IMR-90 (cell line): Measurements from ENCODE around the gene DIAPH2. TPM values are rescaled to one million over a fixed set of nuclear protein-coding genes. Genes with fewer than 3 reads are reported as not detected.
A peak's percentile ranks its signal among the peaks of the same experiment; 100 is the strongest.

Experiments
- ATAC-seq: fragments of 200-7000 bp; cut with Tn5 transposase; 2 replicates; pipeline ENCODE4 v1.9.1; 2020; ENCODE audit warnings: low read depth, mild to moderate bottlenecking, moderate library complexity
- BruUV-seq: library from RNA; stranded (reverse); fragments of 400-500 nt; replicated peaks from 2 replicates; lab custom pipeline; 2021; lab: Mats Ljungman, UMichigan
- CTCF ChIA-PET: fragments of 300-600 bp; formaldehyde crosslinking; extraction: SDS; loops from one replicate; lab custom pipeline; 2021; ENCODE audit warnings: antibody characterized with exemption; lab: Yijun Ruan, JAX
- POLR2A ChIA-PET: fragments of 300-600 bp; sonication (Branson Sonifier 250); formaldehyde crosslinking; loops from one replicate; lab custom pipeline; 2022; ENCODE audit warnings: antibody characterized with exemption; ENCODE audit not compliant: unreplicated experiment; lab: Charles Lee
- DNase-seq: peaks from one replicate; pipeline ENCODE4 v3.0.0; 2013
- H2AFZ ChIP-seq: replicated peaks from 2 replicates; pipeline ENCODE3; 2013; ENCODE audit warnings: low read length, mild to moderate bottlenecking; ENCODE audit not compliant: poor library complexity
- H2AK5ac ChIP-seq: 2 replicates; pipeline ENCODE4 v1.6.1; 2013; ENCODE audit warnings: low read depth, low read length, inconsistent platforms
- H2AK9ac ChIP-seq: replicated peaks from 2 replicates; pipeline ENCODE3; 2013; ENCODE audit warnings: mild to moderate bottlenecking, low read depth, low read length, moderate library complexity; ENCODE audit not compliant: poor library complexity
- H2BK120ac ChIP-seq: 2 replicates; pipeline ENCODE4 v1.6.1; 2013; ENCODE audit warnings: low read depth, low read length, inconsistent platforms
- H2BK15ac ChIP-seq: 3 replicates; pipeline ENCODE4 v1.6.1; 2013; ENCODE audit warnings: low read depth, low read length, inconsistent platforms
- H2BK20ac ChIP-seq: 2 replicates; pipeline ENCODE4 v1.6.1; 2013; ENCODE audit warnings: low read depth, mild to moderate bottlenecking, inconsistent platforms, low read length, moderate library complexity
- H2BK5ac ChIP-seq: 2 replicates; pipeline ENCODE4 v1.6.1; 2013; ENCODE audit warnings: mild to moderate bottlenecking, low read depth, low read length, inconsistent platforms; ENCODE audit not compliant: poor library complexity, severe bottlenecking
- H3K14ac ChIP-seq: replicated peaks from 2 replicates; pipeline ENCODE4 v1.6.1; 2013; ENCODE audit warnings: low read depth, low read length, inconsistent platforms
- H3K18ac ChIP-seq: 2 replicates; pipeline ENCODE4 v1.6.1; 2013; ENCODE audit warnings: low read depth, low read length, control low read depth
- H3K23ac ChIP-seq: 2 replicates; pipeline ENCODE4 v1.6.1; 2013; ENCODE audit warnings: low read depth, low read length, inconsistent platforms
- H3K27ac ChIP-seq: 2 replicates; pipeline ENCODE4 v1.5.1; 2013; ENCODE audit warnings: mild to moderate bottlenecking, control low read depth, low read length; ENCODE audit not compliant: insufficient read depth
- H3K27me3 ChIP-seq: 2 replicates; pipeline ENCODE4 v1.6.1; 2013; ENCODE audit warnings: low read length; ENCODE audit not compliant: control insufficient read depth, insufficient read depth
- H3K36me3 ChIP-seq: 2 replicates; pipeline ENCODE4 v1.6.1; 2013; ENCODE audit warnings: low read length, mixed read lengths; ENCODE audit not compliant: control insufficient read depth, insufficient read depth
- H3K4ac ChIP-seq: 2 replicates; pipeline ENCODE4 v1.6.1; 2013; ENCODE audit warnings: low read depth, low read length, inconsistent platforms
- H3K4me1 ChIP-seq: 2 replicates; pipeline ENCODE4 v1.6.1; 2013; ENCODE audit warnings: low read length, mixed read lengths; ENCODE audit not compliant: control insufficient read depth, insufficient read depth
- H3K4me2 ChIP-seq: 2 replicates; pipeline ENCODE4 v1.6.1; 2013; ENCODE audit warnings: low read depth, mild to moderate bottlenecking, control low read depth, low read length, moderate library complexity
- H3K4me3 ChIP-seq: 2 replicates; pipeline ENCODE4 v1.5.1; 2013; ENCODE audit warnings: low read depth, mild to moderate bottlenecking, control low read depth, low read length, moderate library complexity; ENCODE audit not compliant: insufficient read depth
- H3K56ac ChIP-seq: 2 replicates; pipeline ENCODE4 v1.6.1; 2013; ENCODE audit warnings: low read length, inconsistent platforms; ENCODE audit not compliant: insufficient read depth; ENCODE audit errors: extremely low read depth
- H3K79me1 ChIP-seq, 2 experiments: 2 replicates each; pipeline ENCODE4 v1.6.1; 2013; ENCODE audit warnings: low read length in 2 of 2, inconsistent platforms in 1 of 2, low read depth in 1 of 2
- H3K9ac ChIP-seq: 2 replicates; pipeline ENCODE4 v1.6.1; 2013; ENCODE audit warnings: low read depth, low read length, control low read depth
- H3K9me1 ChIP-seq: 2 replicates; pipeline ENCODE4 v1.6.1; 2013; ENCODE audit warnings: low read length, inconsistent platforms; ENCODE audit not compliant: insufficient read depth
- H3K9me3 ChIP-seq: 2 replicates; pipeline ENCODE4 v1.6.1; 2013; ENCODE audit warnings: low read length; ENCODE audit not compliant: control insufficient read depth, insufficient read depth
- H4K20me1 ChIP-seq: 2 replicates; pipeline ENCODE4 v1.6.1; 2013; ENCODE audit warnings: low read length, inconsistent platforms; ENCODE audit not compliant: insufficient read depth
- H4K5ac ChIP-seq: 2 replicates; pipeline ENCODE4 v1.6.1; 2013; ENCODE audit warnings: mild to moderate bottlenecking, low read depth, low read length, control low read depth
- H4K8ac ChIP-seq, 2 experiments: 2 replicates each; pipeline ENCODE4 v1.6.1; 2013; ENCODE audit warnings: low read depth in 2 of 2, low read length in 2 of 2, control low read depth in 1 of 2, inconsistent platforms in 1 of 2
- H4K91ac ChIP-seq: 2 replicates; pipeline ENCODE4 v1.6.1; 2013; ENCODE audit warnings: low read depth, low read length, inconsistent platforms; ENCODE audit not compliant: insufficient read depth
- MAFK ChIP-seq: IDR thresholded peaks from 2 replicates; pipeline ENCODE4 v1.6.1; 2012; ENCODE audit warnings: low read depth, low read length, improper control_type of control experiment
- WGBS, 2 experiments: methylation state at CpG; one replicate each; pipeline versions ENCODE4 v1.1.5 to v1.1.7; 2013; ENCODE audit warnings: missing lambda C conversion rate in 2 of 2; ENCODE audit not compliant: insufficient read length in 1 of 2; ENCODE audit errors: extremely low coverage in 2 of 2; 5-methylcytosine and 5-hydroxymethylcytosine counted together
- dilution Hi-C: fragments of 300-500 bp; cut with HindIII; formaldehyde crosslinking; loops from one replicate; pipeline ENCODE4 v1.14.3; 2018; ENCODE audit warnings: low sequenced_read_pairs; ENCODE audit not compliant: unreplicated experiment
- in situ Hi-C: fragments of 300-500 bp; cut with MboI; formaldehyde crosslinking; loops from 3 replicates; pipeline ENCODE4 v1.14.3; 2019; ENCODE audit warnings: low sequenced_read_pairs, inconsistent platforms, mixed read lengths
- intact Hi-C: fragments of 100-400 bp; cut with micrococcal nuclease; formaldehyde crosslinking; loops from 2 replicates; pipeline ENCODE4 v1.10.0; 2022
- polyA plus RNA-seq, 3 experiments: library from polyadenylated mRNA; depleted of rRNA; stranded (reverse); fragments of >200 nt; gene quantifications; 2 replicates each; pipeline ENCODE4 v1.2.3, GENCODE V29; 2012; ENCODE audit warnings: low replicate concordance in 1 of 3
- total RNA-seq: library from RNA; depleted of rRNA; stranded (reverse); fragments of >200 nt; gene quantifications from 2 replicates; pipeline ENCODE4 v1.2.3, GENCODE V29; 2012
- TF ChIP-seq, protein P1 (sequence below): conservative IDR thresholded peaks from 2 replicates; pipeline ENCODE4 v1.5.1; 2012; ENCODE audit warnings: mild to moderate bottlenecking, low read depth, low read length, improper control_type of control experiment

Gene DIAPH2
- total and polyA plus RNA-seq, 2 of the 4 experiments (the other 2 are of a cell fraction): 3.6 to 19.9 TPM

DNA sequence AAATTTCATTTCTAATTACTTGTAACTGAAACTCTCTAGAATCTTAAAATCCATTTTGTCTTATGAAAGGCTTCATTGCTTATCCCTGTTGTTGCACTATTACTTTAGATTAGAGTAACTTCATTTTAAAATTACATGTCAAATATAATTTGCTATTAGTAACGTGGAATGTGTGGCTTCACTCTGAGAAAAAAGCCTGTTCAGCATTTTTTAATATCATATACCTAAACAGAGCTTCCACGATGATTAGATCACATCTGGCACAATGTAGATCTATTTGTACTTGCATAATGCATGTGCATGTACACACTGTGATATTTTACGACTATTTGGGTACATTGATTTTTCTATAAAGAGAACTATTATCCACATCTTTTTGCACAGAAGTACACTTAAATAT lies 847.2 kb downstream of the DIAPH2 start:
- Histone ChIP-seq H3K4ac (no peak overlapping the region), H3K4me1 (no peaks in the 10 kb centered on the region), H3K9me3 (peaks cover 3% of the 10 kb centered on the region; the same call in 1 of the 2 replicates), H3K14ac (no peak overlapping the region), H3K27me3 (no peaks in the 10 kb centered on the region), H2AK5ac (no peak overlapping the region), H2AFZ (no peak overlapping the region), H2BK20ac (no peak overlapping the region), H4K20me1 (no peaks in the 10 kb centered on the region), H3K9ac (no peak overlapping the region), H2BK120ac (no peak overlapping the region), H3K9me1 (no peaks in the 10 kb centered on the region), H2AK9ac (no peak overlapping the region), H2BK15ac (no peak overlapping the region), H2BK5ac (no peak overlapping the region), H3K27ac (no peak overlapping the region), H4K8ac (no peak overlapping the region), H3K4me2 (no peak overlapping the region), H3K56ac (no peak overlapping the region), H3K23ac (no peak overlapping the region), H3K18ac (no peak overlapping the region), H4K5ac (no peak overlapping the region), H4K91ac (no peak overlapping the region), H3K4me3 (no peak overlapping the region), H3K79me1 (no peaks in the 10 kb centered on the region), H3K36me3 (no peaks in the 10 kb centered on the region)
- POLR2A ChIA-PET: no interaction called here
- intact Hi-C loops (no loop called here), dilution Hi-C loops (no loop called here), in situ Hi-C loops (no loop called here)
- ATAC-seq (no peak), DNase-seq (no peak)
- no TSS peak for BruUV-seq
- peak; percentile 77 for TF ChIP-seq MAFK
- TF ChIP-seq, protein P1, sequence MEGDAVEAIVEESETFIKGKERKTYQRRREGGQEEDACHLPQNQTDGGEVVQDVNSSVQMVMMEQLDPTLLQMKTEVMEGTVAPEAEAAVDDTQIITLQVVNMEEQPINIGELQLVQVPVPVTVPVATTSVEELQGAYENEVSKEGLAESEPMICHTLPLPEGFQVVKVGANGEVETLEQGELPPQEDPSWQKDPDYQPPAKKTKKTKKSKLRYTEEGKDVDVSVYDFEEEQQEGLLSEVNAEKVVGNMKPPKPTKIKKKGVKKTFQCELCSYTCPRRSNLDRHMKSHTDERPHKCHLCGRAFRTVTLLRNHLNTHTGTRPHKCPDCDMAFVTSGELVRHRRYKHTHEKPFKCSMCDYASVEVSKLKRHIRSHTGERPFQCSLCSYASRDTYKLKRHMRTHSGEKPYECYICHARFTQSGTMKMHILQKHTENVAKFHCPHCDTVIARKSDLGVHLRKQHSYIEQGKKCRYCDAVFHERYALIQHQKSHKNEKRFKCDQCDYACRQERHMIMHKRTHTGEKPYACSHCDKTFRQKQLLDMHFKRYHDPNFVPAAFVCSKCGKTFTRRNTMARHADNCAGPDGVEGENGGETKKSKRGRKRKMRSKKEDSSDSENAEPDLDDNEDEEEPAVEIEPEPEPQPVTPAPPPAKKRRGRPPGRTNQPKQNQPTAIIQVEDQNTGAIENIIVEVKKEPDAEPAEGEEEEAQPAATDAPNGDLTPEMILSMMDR: no peak
- CTCF ChIA-PET: no interaction called here
- WGBS, 2 experiments: no CpG with 5 or more reads among the region's 3 CpGs
